Peyer's patch (tissue), 4 donors: ENCODE data around the gene STAG3. TPM values are rescaled to one million over a fixed set of nuclear protein-coding genes. Genes with fewer than 3 reads are reported as not detected.
A peak's percentile ranks its signal among the peaks of the same experiment; 100 is the strongest.
"Not testable (repeated sequence)": the region's sequence is repeated elsewhere in the genome, so short reads cannot be mapped to it uniquely, and the experiment has no call there.

Experiments
- DNase-seq, 3 donors: peaks; one replicate each; pipeline ENCODE4 v3.0.0-alpha.2; 2017 to 2019
- H3K27ac ChIP-seq, 4 donors: fragments of 200-600 bp; sonication (generic); one replicate each; pipeline ENCODE4 v1.5.1; 2016 to 2019
- H3K27me3 ChIP-seq, 2 donors: fragments of 200-600 bp; sonication (generic); one replicate each; pipeline ENCODE4 v1.5.1; 2019
- H3K36me3 ChIP-seq, 3 donors: fragments of 200-600 bp; sonication (generic); one replicate each; pipeline ENCODE4 v1.5.1; 2016 to 2019
- H3K4me1 ChIP-seq, 4 donors: fragments of 200-600 bp; sonication (generic); one replicate each; pipeline ENCODE4 v1.5.1; 2016 to 2019
- H3K4me3 ChIP-seq, 4 donors: fragments of 200-600 bp; sonication (generic); 1 replicate in 3 of 4; 2 replicates in 1 of 4; pipeline ENCODE4 v1.5.1; 2016 to 2019; ENCODE audit warnings: mild to moderate bottlenecking in 1 of 4
- H3K9me3 ChIP-seq, 4 donors: fragments of 200-600 bp; sonication (generic); one replicate each; pipeline ENCODE4 v1.5.1; 2016 to 2019; ENCODE audit warnings: mild to moderate bottlenecking in 1 of 4
- POLR2A ChIP-seq, 2 donors: fragments of 450-650 bp; IDR thresholded peaks; one replicate each; pipeline ENCODE4 v1.5.1; 2017; ENCODE audit warnings: antibody characterized with exemption in 2 of 2, mild to moderate bottlenecking in 2 of 2, moderate library complexity in 2 of 2
- total RNA-seq, 4 donors: library from RNA; depleted of rRNA; stranded (reverse); fragments of >200 nt; gene quantifications; one replicate each; pipeline ENCODE4 v1.1.0, GENCODE V29; 2016
- TF ChIP-seq, protein P1 (sequence below), 6 experiments: fragments of 450-650 bp in 4 of 6; fragments of 200-600 bp in 2 of 6; sonication (generic) in 1 of 6; IDR thresholded peaks; one replicate each; pipeline ENCODE4 v1.5.1; 2017 to 2019; ENCODE audit warnings: antibody characterized with exemption in 6 of 6, mild to moderate bottlenecking in 3 of 6, moderate library complexity in 1 of 6

Gene STAG3
- total RNA-seq, 4 donors from 2014 or later = 2.1 to 62.7 (median 3.5) TPM; not detected in 1

DNA sequence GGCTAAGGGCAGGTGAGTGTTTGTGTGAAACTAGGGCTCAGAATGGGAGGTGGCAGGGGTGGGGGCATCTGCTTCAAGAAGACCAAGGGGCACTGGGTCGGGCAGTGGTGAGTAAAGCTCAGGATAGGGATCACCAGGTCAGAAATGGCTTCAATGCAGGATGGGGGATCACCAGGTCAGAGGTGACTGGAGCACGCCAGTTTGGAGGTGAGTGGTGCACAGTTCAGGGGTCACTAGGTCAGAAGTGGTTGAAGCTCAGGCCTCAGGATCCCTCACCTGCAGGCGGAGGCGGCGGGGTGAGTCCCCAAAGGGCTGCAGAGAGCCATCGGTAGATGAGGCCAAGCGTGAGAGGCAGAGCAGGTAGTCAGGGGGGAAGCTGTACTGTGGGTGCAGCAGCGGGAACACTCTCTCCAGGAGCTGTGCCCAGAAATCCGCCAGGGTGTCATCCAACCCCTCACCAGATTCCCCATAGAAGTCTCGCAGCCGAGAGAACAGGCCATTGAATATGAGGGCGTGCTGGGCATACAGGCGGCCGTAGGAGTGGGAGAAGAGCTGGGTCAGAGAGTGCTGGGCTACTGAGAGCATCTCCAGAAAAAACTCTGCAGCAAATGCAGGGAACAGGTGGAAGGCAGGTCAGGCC lies 2.3 kb upstream of the STAG3 start:
- no peak overlapping the region for H3K4me3 ChIP-seq
- TF ChIP-seq, protein P1, sequence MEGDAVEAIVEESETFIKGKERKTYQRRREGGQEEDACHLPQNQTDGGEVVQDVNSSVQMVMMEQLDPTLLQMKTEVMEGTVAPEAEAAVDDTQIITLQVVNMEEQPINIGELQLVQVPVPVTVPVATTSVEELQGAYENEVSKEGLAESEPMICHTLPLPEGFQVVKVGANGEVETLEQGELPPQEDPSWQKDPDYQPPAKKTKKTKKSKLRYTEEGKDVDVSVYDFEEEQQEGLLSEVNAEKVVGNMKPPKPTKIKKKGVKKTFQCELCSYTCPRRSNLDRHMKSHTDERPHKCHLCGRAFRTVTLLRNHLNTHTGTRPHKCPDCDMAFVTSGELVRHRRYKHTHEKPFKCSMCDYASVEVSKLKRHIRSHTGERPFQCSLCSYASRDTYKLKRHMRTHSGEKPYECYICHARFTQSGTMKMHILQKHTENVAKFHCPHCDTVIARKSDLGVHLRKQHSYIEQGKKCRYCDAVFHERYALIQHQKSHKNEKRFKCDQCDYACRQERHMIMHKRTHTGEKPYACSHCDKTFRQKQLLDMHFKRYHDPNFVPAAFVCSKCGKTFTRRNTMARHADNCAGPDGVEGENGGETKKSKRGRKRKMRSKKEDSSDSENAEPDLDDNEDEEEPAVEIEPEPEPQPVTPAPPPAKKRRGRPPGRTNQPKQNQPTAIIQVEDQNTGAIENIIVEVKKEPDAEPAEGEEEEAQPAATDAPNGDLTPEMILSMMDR (IDR thresholded peaks at IDR 0.05) = no peak
- no peak for TF ChIP-seq POLR2A (IDR thresholded peaks at IDR 0.05)
- DNase-seq = no peak
- H3K9me3 ChIP-seq = no peaks in the 10 kb centered on the region
- no peak overlapping the region for H3K27ac ChIP-seq
- H3K36me3 ChIP-seq = no peaks in the 10 kb centered on the region
- no peaks in the 10 kb centered on the region for H3K27me3 ChIP-seq
- H3K4me1 ChIP-seq = peaks cover 0 to 27% (median 16%) of the 10 kb centered on the region in 4 donors

DNA sequence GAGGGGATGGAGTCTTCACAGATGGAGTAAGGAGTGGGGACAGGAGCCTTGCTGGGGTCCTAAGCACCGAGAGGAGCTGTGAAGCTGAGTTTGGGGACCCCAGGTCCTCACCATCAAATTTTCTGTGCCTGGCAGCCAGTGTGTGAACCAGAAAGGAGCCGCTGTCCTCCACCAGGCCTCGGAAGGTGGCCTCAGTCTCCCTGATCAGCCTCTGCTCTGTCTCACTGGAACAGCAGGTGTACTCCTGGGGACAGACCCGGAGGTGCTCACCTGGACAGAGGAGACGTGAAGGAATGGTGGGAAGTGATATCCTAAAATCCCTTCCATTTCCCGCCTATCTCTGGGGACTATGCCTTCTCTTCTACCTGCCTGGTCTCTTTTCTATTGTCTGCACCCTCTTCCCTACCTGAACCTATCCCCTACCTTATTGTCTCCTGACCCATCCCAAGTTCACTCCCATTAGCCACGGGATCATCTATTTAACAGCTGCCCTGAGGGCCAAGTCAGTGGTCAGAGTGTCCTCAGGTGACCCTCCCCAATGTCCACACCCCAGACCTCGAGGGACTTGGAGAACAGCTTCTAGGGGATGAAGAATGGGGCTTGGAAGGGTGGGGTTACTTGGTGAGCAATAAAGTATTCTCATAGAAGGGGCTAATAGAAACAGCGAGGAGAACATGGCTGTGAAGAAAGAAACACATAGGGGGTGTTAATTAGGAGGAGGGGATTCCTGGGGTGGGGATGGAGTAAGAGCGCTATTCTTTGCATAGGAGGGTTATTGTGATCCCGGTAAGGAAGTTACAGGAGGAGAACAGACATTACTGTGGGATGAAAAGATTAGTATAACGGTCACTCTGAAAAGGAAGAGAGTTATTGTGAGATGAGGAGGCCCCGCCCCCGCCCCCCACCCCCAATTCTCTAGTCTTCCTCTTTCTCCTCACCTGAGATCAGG lies 1.3 kb upstream of the STAG3 start:
- Histone ChIP-seq H3K36me3 (no peaks in the 10 kb centered on the region), H3K27ac (peak overlapping the region in 1 of 4 donors; percentile 65), H3K4me3 (peak overlapping the region; percentile 35 to 56 (median 51))

DNA sequence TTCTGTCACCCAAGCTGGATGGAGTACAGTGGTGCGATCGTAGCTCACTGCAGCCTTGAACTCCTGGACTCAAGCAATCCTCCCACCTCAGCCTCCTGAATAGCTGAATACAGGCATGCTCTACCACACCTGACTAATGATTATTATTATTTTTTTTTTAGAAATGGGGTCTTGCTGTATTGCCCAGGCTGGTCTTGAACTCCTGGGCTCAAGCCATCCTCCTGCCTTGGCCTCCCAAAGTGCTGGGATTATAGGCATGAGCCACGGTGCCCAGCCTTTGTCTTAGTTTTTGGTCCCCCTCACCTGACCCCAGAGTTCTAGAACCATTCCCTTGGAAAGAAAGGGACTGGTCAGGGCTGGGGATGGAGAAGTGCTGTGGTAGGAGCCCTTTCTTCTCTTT lies 2.4 kb downstream of the STAG3 start:
- H3K27ac ChIP-seq, H3K4me3 ChIP-seq, DNase-seq, H3K9me3 ChIP-seq, H3K27me3 ChIP-seq, H3K36me3 ChIP-seq: not testable (repeated sequence)
- peaks cover 0 to 14% (median 8%) of the 10 kb centered on the region in 4 donors for H3K4me1 ChIP-seq

More for the DNA sequence above, 1.3 kb upstream of the STAG3 start:
- TF ChIP-seq, protein P1 (IDR thresholded peaks at IDR 0.05) = no peak
- DNase-seq = no peak
- Histone ChIP-seq H3K27me3 (no peaks in the 10 kb centered on the region), H3K4me1 (peaks cover 0 to 22% (median 12%) of the 10 kb centered on the region in 4 donors), H3K9me3 (no peaks in the 10 kb centered on the region)

DNA sequence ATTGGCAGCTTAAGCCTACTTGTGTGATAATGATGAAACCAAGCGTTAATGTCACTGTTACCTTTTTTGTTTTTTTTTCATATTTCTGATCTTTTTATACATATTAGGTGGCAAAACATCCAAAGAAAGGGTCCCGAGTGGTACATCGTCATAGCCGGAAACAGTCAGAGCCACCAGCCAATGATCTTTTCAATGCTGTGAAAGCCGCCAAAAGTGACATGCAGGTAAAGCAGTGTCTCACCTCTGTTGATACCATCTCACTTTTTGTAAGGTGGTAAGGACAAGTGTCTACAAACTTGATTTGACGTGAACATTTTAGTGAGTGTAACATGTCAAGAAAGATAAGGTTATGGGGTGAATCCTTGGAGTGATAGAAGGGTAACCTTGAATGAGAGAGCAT lies 4.9 kb downstream of the STAG3 start:
- not testable (repeated sequence) for H3K4me3 ChIP-seq, H3K36me3 ChIP-seq, DNase-seq, H3K27me3 ChIP-seq, H3K27ac ChIP-seq, H3K9me3 ChIP-seq, H3K4me1 ChIP-seq

DNA sequence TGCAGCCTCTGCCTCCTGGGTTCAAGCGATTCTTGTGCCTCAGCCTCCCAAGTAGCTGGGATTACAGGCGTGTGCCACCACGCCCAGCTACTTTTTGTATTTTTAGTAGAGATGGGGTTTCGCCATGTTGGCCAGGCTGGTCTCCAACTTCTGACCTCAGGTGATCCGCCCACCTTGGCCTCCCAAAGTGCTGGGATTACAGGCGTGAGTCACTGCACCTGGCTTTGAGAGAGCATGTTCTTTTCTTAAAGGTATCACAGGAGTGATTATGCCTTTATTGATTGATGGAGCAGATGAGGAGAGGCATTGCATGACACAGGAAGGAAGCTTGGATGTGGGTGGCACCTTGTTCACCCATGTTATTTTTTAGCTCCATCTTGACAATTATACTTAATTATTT lies 5.4 kb downstream of the STAG3 start:
- H3K4me3 ChIP-seq, H3K27me3 ChIP-seq: not testable (repeated sequence)

DNA sequence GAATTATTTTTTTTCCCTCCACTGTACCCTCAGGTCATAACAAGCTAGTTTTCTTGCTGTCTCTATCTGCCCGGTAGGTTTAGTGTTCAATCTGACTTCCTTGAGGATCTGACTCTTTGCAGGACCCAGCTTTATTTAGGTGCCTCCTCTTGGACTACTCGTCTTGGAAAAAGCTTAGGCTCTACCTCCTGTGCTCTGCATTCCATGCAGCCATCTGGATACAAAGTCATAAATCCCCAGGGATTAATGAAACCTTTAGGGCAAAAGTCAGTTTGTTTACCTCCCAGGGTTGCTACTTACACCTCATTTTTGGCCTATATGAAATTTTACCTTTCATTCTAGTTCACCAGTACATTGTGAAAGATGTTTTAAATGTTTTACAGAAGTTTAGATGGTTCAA lies 8.0 kb downstream of the STAG3 start:
- Histone ChIP-seq H3K36me3 (no peaks in the 10 kb centered on the region), H3K27me3 (no peaks in the 10 kb centered on the region), H3K9me3 (no peaks in the 10 kb centered on the region), H3K4me1 (no peaks in the 10 kb centered on the region), H3K4me3 (no peak overlapping the region), H3K27ac (no peak overlapping the region)
- no peak for DNase-seq
- TF ChIP-seq, protein P1 (IDR thresholded peaks at IDR 0.05) = no peak
- no peak for TF ChIP-seq POLR2A (IDR thresholded peaks at IDR 0.05)

More for the DNA sequence above, 5.4 kb downstream of the STAG3 start:
- H3K36me3 ChIP-seq, H3K4me1 ChIP-seq, DNase-seq, H3K9me3 ChIP-seq, H3K27ac ChIP-seq: not testable (repeated sequence)

DNA sequence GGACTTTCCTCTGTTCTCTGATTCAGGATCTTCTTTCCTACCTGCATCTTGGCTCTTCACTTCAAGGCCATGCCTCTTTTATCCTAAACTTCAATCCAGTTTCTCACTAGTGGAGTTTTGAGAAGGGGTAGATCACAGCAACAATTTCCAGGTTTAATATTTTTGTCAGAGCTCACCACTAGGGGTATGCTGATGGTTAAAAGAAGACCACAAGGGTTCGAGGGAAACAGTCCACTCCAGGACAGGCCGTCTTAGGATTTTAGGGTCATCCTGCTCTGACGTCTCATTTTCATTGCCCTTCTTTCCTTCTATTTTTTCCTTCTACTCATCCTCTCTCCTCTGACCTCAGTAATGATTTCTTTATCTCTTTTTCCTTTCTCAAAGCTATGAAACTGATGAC lies 11.3 kb downstream of the STAG3 start:
- Histone ChIP-seq H3K27ac (no peak overlapping the region), H3K27me3 (no peaks in the 10 kb centered on the region), H3K36me3 (no peaks in the 10 kb centered on the region), H3K4me3 (no peak overlapping the region), H3K9me3 (no peaks in the 10 kb centered on the region), H3K4me1 (no peaks in the 10 kb centered on the region)
- no peak for TF ChIP-seq POLR2A (IDR thresholded peaks at IDR 0.05)
- TF ChIP-seq, protein P1 (IDR thresholded peaks at IDR 0.05) = no peak
- no peak for DNase-seq
